HG03066 (cell line): ENCODE data around the gene SMAGP.
"Not testable (repeated sequence)": the region's sequence is repeated elsewhere in the genome, so short reads cannot be mapped to it uniquely, and the experiment has no call there.

Experiments
- ATAC-seq: cut with Tn5 transposase; IDR thresholded peaks from one replicate; pipeline ENCODE4 v1.9.1; 2021; ENCODE audit warnings: low read depth; ENCODE audit not compliant: unreplicated experiment

The SMAGP gene

DNA sequence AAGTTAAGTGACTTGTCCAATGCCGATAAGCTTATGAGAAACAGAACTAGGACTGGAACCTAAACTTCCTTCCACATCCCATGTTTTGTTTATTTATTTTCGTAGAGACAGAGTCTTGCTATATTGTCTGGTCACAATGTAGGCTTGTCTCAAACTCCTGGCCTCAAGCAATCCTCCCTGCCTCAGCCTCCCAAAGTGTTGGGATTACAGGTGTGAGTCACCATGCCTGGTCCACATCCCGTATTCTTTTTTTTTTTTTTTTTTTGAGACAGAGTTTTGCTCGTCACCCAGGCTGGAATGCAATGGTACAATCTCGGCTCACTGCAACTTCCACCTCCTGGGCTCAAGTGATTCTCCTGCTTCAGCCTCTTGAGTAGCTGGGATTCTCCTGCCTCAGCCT lies 43.1 kb downstream of the SMAGP start:
- not testable (repeated sequence) for ATAC-seq

DNA sequence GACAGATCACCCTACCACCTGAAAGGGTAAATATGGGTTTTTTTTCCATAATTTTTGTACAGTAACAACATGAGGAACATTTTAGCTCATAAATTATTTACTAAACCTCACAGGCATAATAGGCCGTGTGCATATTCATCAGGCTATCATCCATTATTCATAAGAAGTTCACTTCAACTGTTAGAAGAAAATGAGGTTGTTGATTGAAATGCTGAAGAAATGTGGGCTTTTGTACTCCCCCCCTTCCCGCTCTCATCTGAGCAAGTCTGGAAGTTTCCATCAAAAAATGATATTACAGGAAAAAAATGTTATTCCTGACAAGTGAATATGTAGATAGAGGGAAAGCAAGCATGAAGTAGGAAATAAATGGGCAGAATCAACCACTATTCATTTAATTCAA lies 44.4 kb downstream of the SMAGP start:
- no peak for ATAC-seq

DNA sequence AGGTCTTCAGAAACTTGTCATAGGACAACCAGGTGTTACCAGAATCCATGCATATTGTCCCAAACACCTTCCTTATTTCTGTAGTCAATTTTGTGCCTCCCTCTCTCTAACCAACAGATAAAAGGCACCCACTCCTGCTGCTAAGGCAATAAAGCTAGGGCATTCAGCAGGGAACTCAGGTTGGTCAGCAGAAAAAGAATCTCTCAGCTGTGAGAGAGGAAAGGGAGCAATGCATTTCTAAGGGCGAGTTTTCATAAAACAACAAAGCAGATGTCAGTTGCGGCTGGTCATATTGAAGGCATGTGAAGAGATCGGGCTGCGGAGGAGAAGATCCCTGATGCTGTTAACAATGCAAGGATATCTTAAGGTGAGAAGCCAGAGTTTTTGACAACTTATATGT lies 45.0 kb downstream of the SMAGP start:
- ATAC-seq: no peak

DNA sequence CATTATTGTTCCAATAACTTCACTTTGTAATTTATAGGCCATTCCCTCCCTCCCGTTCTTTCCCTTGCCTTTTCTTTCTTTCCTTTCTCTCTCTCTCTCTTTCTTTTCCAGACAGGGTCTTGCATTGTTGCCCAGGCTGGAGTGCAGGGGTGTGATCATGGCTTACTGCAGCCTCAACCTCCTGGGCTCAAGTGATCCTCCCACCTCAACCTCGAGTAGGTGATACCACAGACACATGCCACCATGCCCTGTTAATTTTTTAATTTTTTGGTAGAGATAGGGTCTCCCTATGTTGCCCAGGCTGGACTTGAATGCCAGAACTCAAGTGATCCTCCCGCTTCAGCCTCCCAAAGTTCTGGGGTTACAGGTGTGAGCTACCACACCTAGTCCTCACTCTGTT lies 45.6 kb downstream of the SMAGP start:
- ATAC-seq: no peak

DNA sequence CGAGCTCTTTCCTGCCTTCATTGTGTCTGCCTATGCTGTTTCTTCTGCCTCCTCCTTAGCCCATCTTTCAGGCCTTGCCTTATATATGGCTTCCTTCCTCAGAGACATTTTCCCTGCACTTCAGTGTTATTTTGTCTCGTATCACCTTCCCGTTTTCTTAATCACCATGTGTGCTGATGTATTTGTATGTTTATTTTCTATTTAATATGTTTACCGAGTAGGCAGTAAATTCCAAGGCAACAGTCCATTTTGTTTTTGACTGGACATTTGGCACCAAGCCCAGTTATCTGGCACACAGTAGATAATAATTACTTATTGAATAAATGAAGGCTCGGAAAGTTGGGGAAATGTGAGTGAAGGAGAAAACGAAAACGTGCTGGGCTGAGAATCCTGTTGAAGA lies 47.8 kb downstream of the SMAGP start:
- no peak for ATAC-seq

DNA sequence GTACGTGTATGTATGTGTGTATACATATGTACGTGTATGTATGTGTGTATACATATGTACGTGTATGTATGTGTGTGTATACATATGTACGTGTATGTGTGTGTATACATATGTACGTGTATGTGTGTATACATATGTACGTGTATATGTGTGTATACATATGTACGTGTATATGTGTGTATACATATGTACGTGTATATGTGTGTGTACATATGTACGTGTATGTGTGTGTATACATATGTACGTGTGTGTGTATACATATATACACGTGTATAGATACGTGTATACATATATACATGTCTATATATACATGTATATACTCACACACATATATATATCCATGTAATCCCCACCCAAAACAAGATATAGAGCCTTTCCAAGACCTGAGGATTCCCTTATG lies 50.4 kb downstream of the SMAGP start:
- ATAC-seq: not testable (repeated sequence)

DNA sequence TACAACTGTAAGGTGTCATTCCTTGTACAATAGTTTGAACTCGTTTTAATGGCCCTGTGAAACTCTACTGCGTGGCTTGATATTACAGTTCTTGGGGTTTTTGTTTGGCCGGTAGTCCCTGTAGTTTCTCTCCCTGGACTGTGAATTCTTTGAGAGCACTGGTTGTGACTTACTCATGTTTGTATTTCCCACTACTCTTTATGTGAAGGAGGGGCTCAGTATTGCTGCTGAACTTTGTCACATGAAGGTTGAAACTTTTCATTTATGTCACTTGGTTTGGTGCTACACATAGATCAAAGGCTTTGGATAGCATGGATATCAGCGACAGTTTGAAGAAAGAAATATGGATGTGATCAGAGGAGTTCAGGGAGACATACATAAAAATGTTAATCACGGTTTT lies 50.9 kb downstream of the SMAGP start:
- ATAC-seq: no peak

DNA sequence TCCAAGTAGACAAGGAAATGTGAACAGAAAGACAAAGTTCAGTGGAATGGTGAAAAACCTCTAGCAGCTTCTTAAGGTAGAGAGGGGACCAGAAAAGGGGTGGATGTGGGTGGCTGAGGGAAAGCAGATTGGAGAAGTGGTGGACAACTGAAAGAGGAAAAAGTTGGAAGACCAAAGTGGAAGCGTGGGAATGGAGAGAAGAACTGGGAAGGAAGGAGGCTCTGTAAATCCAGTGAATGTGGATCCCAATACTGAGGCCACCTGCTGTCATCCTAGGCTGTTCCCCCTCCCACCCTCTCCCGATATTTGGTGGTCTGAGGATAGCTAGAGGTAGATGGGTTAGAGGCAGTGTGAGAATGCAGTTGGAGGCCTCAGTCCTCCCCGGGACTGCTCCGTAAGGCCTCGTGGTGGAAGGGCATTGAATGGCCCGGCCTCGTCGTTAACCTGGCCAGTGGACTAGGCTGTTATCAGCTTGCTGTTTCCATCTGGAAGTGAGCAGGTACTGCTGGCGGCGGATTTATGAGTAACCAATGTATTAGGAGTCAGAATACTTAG lies 51.5 kb downstream of the SMAGP start:
- no peak for ATAC-seq

DNA sequence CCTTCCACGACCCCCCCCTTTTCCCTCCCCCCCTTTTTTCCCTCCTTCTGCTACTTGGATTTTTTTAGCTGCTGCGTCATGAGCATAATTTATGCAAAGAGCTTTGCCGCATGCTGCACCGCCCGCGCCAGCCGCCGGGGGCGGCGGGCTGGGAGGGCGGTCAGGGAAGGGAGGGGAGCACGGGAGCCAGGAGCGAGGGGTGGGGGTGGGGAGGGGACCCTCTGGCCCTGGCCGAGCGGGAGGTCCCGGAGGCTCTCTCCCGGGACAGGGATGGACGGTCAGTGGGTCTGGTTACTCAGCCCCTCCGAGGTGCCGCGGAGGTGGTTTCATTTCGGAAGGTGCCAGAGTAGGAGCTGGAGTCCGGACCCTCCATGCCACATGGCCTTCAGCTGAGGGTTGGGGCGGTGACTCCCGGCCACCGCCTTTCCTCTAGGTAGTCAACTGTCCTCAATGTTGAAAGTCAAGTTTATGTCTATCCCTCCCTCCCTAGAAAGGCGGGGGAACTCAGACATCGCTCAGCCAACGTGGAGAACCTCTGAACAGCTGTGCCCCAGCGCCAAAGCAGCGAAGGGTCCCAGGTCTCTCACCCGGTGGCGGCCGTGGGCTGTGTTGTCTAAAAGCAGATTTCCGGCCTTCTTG lies 52.1 kb downstream of the SMAGP start, which contains the start of gene POU6F1:
Gene POU6F1 (minus strand): TSS at position 95 of the 639 bp plus-strand sequence. CDS start 11,226 bp downstream, outside the sequence.
- ATAC-seq: peak; percentile 72

DNA sequence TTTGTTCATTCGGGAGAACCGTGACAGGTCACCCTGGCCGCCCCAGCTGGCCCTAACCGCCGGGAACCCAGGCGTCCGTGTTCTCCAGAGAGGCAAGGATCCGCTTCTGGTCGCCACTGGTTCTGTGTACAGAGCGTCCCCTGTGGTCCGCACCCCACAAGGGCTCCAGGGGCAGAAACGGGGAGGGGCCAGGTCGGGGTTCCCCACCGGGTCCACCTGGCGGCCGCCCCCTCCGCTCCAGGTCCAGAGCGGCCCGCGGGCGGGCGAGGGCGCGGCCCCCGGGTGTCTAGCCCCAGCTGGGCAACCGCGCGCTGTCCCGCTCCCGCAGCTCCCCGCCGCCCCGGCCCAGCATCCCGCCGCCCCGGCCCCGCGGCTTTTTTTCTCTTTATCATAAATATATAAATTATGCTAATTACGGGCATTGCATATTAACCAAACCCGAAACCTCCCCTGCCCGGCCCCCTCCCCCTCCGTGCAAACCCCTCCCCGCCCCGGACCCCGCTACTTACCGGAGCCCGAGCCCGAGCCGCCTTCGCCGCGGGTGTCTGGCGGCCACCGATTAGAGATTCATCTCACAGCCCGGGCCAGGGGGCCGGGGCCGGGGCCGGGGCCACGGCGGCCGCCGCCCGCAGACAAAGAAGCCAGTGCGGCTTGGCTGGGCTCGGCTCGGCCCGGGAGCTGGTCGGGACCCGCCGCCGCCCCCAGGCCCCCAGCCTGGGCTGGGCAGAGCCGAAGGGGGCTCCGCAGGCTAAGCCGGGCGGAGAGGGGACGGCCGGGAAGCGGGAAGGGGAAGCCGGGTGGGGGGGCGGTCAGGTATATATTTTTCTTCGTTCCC lies 52.9 kb downstream of the SMAGP start:
- ATAC-seq: peak; percentile 37

DNA sequence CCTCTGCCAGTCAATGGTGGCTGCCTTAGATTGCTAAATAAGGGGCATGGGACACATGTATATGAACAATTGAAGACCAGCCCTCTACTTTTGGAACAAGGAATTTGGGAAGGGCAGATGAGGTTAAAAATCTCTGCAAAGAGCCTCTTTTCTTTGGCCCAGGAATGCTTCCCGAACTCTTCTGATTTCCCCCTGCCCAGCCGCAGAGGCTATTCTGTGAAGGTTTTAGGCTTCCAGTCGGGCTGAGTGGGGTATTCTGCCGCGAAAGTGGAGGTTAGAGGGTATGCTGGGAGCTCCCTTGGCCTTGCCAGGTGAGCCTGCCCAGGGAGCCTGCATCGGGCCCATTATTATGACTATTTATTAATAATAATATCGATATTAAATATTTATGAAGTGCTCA lies 53.6 kb downstream of the SMAGP start:
- no peak for ATAC-seq

DNA sequence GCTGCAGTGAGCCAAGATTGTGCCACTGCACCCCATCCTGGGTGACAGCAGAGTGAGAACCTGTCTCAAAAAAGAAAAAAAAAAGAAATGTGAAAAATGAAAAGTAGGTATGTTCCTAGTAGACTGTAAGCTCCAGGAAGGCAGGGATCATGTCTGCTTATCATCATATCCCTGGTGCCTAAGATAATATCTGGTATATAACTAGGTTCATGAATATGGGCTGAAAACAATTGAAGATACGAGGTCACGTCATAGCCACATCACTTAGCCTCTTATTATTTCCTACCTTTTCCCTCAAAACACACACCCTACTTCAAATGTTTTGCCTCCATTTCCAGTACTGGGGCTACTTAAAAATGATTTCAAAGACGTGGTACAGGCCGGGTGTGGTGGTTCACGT lies 55.3 kb downstream of the SMAGP start:
- no peak for ATAC-seq

DNA sequence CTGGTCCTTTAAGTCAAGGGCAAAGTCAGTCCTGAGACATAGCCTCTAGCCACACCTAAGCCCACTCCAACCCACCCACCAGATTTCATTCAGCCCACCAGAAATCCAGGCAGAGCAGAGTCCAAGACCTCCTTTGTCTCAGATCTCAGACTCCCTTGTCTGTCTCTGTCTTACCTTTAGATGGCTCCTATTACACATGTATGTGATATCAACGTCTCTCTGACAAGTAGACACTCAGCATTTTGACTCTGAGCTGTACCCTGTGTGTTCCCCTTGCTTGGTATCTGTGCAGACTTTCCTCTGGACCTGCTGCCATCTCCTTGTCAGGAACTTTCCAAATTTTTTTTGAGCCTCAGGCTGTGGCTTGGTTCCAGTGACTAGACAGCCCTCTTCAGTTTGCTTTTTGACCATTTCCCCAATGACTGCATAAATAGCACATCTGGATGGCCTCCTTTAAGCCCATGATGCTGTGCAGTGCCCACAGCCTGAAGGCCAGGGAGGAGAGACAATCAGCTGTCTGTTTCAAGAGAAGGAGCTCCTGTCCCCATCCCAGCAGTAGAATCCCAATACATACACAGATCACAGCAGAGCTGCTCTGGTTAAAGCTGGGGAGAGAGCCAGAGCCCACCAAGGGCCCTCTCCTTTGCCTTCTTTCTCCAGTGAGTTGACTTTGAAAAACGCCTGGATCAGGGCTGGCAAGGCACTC lies 59.4 kb downstream of the SMAGP start:
- no peak for ATAC-seq

DNA sequence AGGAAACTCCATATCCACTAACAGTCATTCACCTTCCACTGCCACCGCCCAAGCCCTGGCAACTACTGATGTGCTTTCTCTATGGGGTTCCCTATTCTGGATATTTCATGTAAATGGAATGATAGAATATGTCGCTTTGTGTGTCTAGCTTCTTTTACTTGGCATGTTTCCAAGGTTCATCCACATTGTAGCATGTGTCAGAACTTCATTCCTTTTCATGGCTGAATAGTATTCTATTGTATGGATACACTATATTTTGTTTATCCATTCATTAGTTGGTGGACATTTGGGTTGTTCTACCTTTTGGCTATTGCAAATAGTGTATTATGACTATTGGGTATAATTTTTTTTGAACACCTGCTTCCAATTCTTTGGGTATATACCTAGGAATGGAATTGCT lies 61.0 kb downstream of the SMAGP start:
- ATAC-seq: no peak

DNA sequence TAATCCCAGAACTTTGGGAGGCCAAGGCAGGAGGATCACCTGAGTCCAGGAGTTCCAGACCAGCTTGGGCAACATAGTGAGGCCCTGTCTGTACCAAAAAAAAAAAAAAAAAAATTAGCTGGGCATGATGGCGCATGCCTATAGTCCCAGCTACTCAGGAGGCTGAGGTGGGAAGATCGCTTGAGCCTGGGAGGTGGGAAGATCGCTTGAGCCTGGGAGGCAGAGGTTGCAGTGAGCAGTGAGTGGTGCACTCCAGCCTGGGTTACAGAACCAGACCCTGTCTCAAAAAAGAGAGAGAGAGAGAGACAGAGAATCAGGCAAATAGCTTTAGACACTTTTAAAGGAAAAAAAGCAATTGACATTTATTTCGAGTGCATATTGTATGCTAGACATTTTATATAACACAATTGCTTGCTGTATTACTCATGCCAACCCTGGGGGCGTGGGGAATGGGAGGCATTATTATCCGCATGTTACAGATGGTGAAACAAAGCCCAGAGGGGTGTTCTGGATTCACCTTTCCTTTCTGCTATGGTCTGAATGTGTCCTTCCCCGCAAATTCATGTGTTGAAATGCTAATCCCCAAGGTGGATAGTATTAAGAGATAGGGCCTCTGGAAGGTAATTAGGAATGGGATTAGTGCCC lies 62.1 kb downstream of the SMAGP start:
- no peak for ATAC-seq

DNA sequence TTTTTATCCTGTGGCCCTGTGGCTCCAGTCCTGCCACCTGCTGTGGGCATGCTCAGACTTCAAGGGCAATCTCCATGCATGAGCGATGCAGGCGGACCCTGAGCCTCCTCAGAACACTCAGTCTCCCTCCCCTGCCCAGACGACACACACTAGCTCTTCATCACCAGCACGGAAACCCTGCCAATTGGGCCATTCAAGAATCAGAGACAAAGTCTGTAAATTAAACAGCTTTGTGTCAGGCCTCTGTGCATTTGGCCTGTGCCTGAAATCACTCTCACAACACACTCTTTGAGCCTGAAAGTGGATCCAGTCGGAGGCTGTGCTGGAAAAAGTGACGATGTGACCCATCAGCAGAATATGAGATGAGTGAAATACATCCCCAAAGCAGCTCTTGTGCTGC lies 64.9 kb downstream of the SMAGP start:
- no peak for ATAC-seq

DNA sequence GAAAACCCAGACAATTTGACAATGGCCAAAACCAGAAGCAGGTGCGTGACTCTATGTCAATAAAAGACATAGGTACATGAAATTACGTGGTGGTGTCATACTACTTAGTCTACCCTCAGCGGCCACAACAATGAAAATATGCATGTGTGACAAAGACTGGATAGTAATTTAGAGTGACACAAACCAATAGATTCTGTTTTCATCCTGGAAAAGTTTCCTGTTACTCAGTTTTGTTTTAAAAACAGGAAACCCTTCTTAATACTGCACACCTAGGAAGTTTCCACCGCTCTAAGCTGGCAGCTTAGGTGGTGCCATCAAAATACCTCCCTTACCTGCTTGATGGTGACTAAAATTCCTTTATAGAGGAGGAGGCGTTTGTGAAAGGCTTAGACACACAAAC lies 67.5 kb downstream of the SMAGP start:
- no peak for ATAC-seq

DNA sequence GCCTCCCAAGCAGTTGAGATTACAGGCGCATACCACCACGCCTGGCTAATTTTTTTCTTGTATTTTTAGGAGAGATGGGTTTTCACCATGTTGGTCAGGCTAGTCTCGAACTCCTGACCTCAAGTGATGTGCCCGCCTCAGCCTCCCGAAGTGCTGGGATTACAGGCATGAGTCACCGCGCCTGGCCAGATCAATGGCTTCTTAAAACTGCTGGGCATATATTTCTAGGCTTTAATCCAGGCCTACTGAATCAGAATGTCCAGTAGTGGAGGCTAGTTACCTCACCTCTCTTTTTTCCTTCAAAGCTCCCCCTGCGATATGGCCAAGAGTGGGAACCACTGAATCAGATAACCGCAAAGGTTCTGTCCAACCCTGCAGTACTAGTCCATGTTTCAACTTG lies 69.4 kb downstream of the SMAGP start:
- no peak for ATAC-seq

DNA sequence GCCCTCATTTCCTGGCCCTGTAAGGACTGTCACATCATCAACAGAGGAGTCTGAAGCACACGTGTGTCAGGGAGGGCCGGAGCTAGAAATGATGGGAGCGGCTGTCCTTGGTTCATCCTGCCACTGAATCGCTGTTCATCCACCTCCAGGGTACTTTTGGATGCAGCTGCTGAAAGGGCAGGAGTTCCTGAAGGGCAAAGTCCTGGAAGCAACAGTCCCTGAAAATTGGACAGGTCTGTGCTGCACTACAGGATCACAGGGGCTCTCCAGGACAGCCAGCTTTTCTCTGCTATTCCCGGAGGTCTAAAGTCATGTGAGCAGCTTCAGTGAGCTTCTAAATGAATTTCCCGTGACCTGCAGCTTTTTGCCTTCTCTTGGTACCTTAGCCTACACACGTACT lies 70.1 kb downstream of the SMAGP start:
- no peak for ATAC-seq

DNA sequence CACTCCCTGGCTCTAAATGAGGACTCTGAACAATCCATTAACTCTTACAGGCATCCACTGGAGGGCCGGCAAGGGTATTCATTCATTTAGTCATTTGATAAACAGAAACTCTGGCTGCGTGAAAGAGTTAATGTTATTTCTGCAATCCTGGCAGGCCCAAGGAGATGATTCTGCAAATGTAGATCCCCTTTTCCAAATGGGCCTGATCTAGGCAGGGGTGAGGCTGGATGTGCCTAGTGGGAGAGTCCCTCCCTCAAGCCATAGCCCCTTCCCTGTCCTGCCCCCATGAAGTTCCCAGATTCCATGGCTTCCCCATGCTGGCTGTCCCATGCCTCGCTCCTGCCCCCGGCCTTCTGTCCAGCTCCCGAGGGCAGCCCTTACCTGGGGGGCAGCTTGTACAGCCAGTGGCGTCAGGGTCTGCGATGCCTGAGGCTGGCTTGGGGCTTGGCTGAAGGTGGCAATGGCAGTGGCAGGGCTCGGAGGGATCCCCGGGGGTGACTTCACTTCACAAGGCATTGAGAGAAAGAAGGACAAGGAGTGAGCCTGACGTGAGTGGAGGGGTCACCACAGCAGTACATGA lies 70.8 kb downstream of the SMAGP start:
- ATAC-seq: no peak
